Measurements from ENCODE around the gene HSPD1. TPM values are rescaled to one million over a fixed set of nuclear protein-coding genes. Genes with fewer than 3 reads are reported as not detected.

HSPD1 gene
- polyA plus RNA-seq, 1 donor (not counting 4 experiments of a cell fraction or from before 2014, with no cell fraction given) = 405 TPM

DNA sequence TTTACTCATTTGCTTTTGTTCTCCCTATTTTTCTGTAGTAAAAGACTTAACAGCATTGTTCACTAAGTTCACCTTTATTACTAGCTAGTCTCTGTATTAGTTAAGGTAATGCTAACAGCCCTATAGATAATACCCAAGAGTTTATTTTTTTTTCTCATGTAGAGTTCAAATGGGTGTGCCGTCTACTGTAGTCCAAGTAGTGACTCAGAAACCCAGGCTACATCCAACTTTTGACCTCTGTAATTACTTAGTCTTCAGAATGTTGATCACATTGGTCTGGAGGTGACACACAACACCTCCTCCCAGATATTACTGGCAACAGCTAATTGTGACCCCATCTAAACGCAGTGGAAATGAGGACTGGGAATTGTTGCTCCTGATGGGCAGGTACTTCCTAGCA, 38.6 kb downstream of the HSPD1 start:
- no peak overlapping the region for H3K9ac ChIP-seq (ENCODE audit: control insufficient read depth, extremely low read depth, insufficient read depth, low read length)
- H2AFZ ChIP-seq (ENCODE audit: control insufficient read depth, low read length) = no peak overlapping the region
- H3K4me1 ChIP-seq (ENCODE audit: control insufficient read depth, extremely low read depth, insufficient read depth, low read length) = no peaks in the 10 kb centered on the region
- no peak for FAIRE-seq
- peaks cover 4 to 11% of the 10 kb centered on the region in 2 experiments for H3K36me3 ChIP-seq (ENCODE audit: control insufficient read depth in 2 of 2, extremely low read depth in 1 of 2, insufficient read depth in 2 of 2, low read length in 2 of 2)
- no peaks in the 10 kb centered on the region for H3K9me3 ChIP-seq (ENCODE audit: control insufficient read depth, low read depth, low read length)
- TF ChIP-seq, protein P1, sequence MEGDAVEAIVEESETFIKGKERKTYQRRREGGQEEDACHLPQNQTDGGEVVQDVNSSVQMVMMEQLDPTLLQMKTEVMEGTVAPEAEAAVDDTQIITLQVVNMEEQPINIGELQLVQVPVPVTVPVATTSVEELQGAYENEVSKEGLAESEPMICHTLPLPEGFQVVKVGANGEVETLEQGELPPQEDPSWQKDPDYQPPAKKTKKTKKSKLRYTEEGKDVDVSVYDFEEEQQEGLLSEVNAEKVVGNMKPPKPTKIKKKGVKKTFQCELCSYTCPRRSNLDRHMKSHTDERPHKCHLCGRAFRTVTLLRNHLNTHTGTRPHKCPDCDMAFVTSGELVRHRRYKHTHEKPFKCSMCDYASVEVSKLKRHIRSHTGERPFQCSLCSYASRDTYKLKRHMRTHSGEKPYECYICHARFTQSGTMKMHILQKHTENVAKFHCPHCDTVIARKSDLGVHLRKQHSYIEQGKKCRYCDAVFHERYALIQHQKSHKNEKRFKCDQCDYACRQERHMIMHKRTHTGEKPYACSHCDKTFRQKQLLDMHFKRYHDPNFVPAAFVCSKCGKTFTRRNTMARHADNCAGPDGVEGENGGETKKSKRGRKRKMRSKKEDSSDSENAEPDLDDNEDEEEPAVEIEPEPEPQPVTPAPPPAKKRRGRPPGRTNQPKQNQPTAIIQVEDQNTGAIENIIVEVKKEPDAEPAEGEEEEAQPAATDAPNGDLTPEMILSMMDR (optimal IDR thresholded peaks at IDR 0.05 in 1 of 3, IDR thresholded peaks at IDR 0.05 in 1 of 3, conservative IDR thresholded peaks at IDR 0.05 in 1 of 3; ENCODE audit: extremely low read depth in 1 of 3, insufficient read depth in 2 of 3, low read length in 3 of 3) = no peak
- H4K20me1 ChIP-seq (ENCODE audit: control insufficient read depth, extremely low read depth, insufficient read depth, low read length) = no peaks in the 10 kb centered on the region
- H3K79me2 ChIP-seq (ENCODE audit: control insufficient read depth, insufficient read depth, low read length) = peaks cover 60% of the 10 kb centered on the region
- no peak for DNase-seq (ENCODE audit: low read depth, low spot score)
- H3K27ac ChIP-seq (ENCODE audit: control insufficient read depth, insufficient read depth, low read length) = no peak overlapping the region
- no peak overlapping the region for H3K4me2 ChIP-seq (ENCODE audit: control insufficient read depth, extremely low read depth, insufficient read depth, low read depth, low read length)
- no peaks in the 10 kb centered on the region for H3K27me3 ChIP-seq (ENCODE audit: control insufficient read depth, extremely low read depth, insufficient read depth, low read length)
- dilution Hi-C loops (cut with MboI; ENCODE audit: extremely low pct_ligation_motif_present, low sequenced_read_pairs) = no loop called here
- H3K9me1 ChIP-seq (ENCODE audit: control insufficient read depth, extremely low read depth, insufficient read depth, low read length) = no peaks in the 10 kb centered on the region
- H3K4me3 ChIP-seq (ENCODE audit: control insufficient read depth in 2 of 3, extremely low read depth in 1 of 3, insufficient read depth in 2 of 3, low read depth in 1 of 3, low read length in 3 of 3) = no peak overlapping the region

DNA sequence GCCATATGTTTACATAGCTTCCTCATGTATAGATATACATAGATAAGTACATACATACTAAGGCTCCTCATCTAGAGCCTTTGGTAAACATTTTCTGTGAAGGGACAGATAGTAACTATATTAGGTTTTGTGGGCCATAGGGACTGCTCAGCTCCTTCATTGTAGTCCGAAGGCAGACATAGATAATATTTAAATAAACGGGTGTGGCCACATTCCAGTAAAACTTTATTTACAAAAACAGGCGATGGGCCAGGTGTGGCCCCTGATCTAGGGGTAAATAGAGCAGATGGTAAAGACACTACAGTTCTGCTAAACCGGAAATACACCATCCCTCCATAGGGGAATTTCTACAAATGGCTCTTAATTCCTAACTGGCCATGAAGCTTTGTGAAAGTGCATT, 39.0 kb downstream of the HSPD1 start:
- Histone ChIP-seq H2AFZ (ENCODE audit: control insufficient read depth, low read length) (no peak overlapping the region), H3K36me3 (ENCODE audit: control insufficient read depth in 2 of 2, extremely low read depth in 1 of 2, insufficient read depth in 2 of 2, low read length in 2 of 2) (peaks cover 8 to 12% of the 10 kb centered on the region in 2 experiments), H3K4me3 (ENCODE audit: control insufficient read depth in 2 of 3, extremely low read depth in 1 of 3, insufficient read depth in 2 of 3, low read depth in 1 of 3, low read length in 3 of 3) (no peak overlapping the region), H3K4me2 (ENCODE audit: control insufficient read depth, extremely low read depth, insufficient read depth, low read depth, low read length) (no peak overlapping the region), H4K20me1 (ENCODE audit: control insufficient read depth, extremely low read depth, insufficient read depth, low read length) (peaks cover 2% of the 10 kb centered on the region), H3K9ac (ENCODE audit: control insufficient read depth, extremely low read depth, insufficient read depth, low read length) (no peak overlapping the region), H3K27ac (ENCODE audit: control insufficient read depth, insufficient read depth, low read length) (no peak overlapping the region), H3K9me3 (ENCODE audit: control insufficient read depth, low read depth, low read length) (no peaks in the 10 kb centered on the region), H3K4me1 (ENCODE audit: control insufficient read depth, extremely low read depth, insufficient read depth, low read length) (no peaks in the 10 kb centered on the region), H3K27me3 (ENCODE audit: control insufficient read depth, extremely low read depth, insufficient read depth, low read length) (no peaks in the 10 kb centered on the region), H3K9me1 (ENCODE audit: control insufficient read depth, extremely low read depth, insufficient read depth, low read length) (no peaks in the 10 kb centered on the region), H3K79me2 (ENCODE audit: control insufficient read depth, insufficient read depth, low read length) (peaks cover 64% of the 10 kb centered on the region)
- DNase-seq (ENCODE audit: low read depth, low spot score) (no peak), FAIRE-seq (no peak)
- dilution Hi-C loops (cut with MboI; ENCODE audit: extremely low pct_ligation_motif_present, low sequenced_read_pairs) = no loop called here
- TF ChIP-seq, protein P1 (optimal IDR thresholded peaks at IDR 0.05 in 1 of 3, IDR thresholded peaks at IDR 0.05 in 1 of 3, conservative IDR thresholded peaks at IDR 0.05 in 1 of 3; ENCODE audit: extremely low read depth in 1 of 3, insufficient read depth in 2 of 3, low read length in 3 of 3) = no peak
- TF ChIP-seq EZH2 (IDR thresholded peaks at IDR 0.05; ENCODE audit: low read length) = no peak
